ENCODE data around the gene CCDC148.

- TF ChIP-seq, protein P1, sequence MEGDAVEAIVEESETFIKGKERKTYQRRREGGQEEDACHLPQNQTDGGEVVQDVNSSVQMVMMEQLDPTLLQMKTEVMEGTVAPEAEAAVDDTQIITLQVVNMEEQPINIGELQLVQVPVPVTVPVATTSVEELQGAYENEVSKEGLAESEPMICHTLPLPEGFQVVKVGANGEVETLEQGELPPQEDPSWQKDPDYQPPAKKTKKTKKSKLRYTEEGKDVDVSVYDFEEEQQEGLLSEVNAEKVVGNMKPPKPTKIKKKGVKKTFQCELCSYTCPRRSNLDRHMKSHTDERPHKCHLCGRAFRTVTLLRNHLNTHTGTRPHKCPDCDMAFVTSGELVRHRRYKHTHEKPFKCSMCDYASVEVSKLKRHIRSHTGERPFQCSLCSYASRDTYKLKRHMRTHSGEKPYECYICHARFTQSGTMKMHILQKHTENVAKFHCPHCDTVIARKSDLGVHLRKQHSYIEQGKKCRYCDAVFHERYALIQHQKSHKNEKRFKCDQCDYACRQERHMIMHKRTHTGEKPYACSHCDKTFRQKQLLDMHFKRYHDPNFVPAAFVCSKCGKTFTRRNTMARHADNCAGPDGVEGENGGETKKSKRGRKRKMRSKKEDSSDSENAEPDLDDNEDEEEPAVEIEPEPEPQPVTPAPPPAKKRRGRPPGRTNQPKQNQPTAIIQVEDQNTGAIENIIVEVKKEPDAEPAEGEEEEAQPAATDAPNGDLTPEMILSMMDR (IDR thresholded peaks at IDR 0.05 in 4 of 5, conservative IDR thresholded peaks at IDR 0.05 in 1 of 5): no peak
- no peak for TF ChIP-seq POLR2A (IDR thresholded peaks at IDR 0.05)
Observed at GRCh38 chr2:158251356-158251755, 205.2 kb downstream of the CCDC148 start.
